Renal pelvis (tissue), 12 donors: ENCODE measurements around the gene HNRNPD. TPM values are rescaled to one million over a fixed set of nuclear protein-coding genes. Genes with fewer than 3 reads are reported as not detected.
A peak's percentile ranks its signal among the peaks of the same experiment; 100 is the strongest.
"Not testable (repeated sequence)": the region's sequence is repeated elsewhere in the genome, so short reads cannot be mapped to it uniquely, and the experiment has no call there.

ENCODE experiments used
- DNase-seq: peaks from one replicate; pipeline ENCODE4 v3.0.0-alpha.2; 2013
- long read RNA-seq, 16 experiments: transcript quantifications; one replicate each; lab custom pipeline, GENCODE V29; 2026
- polyA plus RNA-seq, 3 donors: library from polyadenylated mRNA; unstranded; fragments of 120-200 nt; gene quantifications; one replicate each; pipeline ENCODE4 v1.2.1, GENCODE V29; 2013; ENCODE audit not compliant: insufficient read length in 3 of 3

The HNRNPD gene
- 100 to 1,000 TPM; 516 to 554 (median 525) TPM for polyA plus RNA-seq
- long read RNA-seq, donor 1, transcript HNRNPD-203 (8 exons, 1,585 nt) = major isoform, 54 of 201 reads
- long read RNA-seq, donor 1, transcript HNRNPD-202 (8 exons, 1,667 nt) = minor isoform, 9 of 201 reads
- long read RNA-seq, donor 1, transcript HNRNPD-201 (9 exons, 3,033 nt) = minor isoform, 25 of 201 reads
- long read RNA-seq, donor 1, partial matches to known transcripts = 88 of 201 reads
- long read RNA-seq, donor 1, other reads (novel, unspliced or antisense) = 25 of 201 reads
- long read RNA-seq, donor 2, transcript HNRNPD-203 (8 exons, 1,585 nt) = major isoform, 49 of 222 reads
- long read RNA-seq, donor 2, transcript HNRNPD-202 (8 exons, 1,667 nt) = minor isoform, 12 of 222 reads
- long read RNA-seq, donor 2, transcript HNRNPD-201 (9 exons, 3,033 nt) = minor isoform, 27 of 222 reads
- long read RNA-seq, donor 2, partial matches to known transcripts = 107 of 222 reads
- long read RNA-seq, donor 2, other reads (novel, unspliced or antisense) = 27 of 222 reads
- long read RNA-seq, donor 3, transcript HNRNPD-202 (8 exons, 1,667 nt) = minor isoform, 7 of 167 reads
- long read RNA-seq, donor 3, transcript HNRNPD-201 (9 exons, 3,033 nt) = minor isoform, 29 of 167 reads
- long read RNA-seq, donor 3, transcript HNRNPD-203 (8 exons, 1,585 nt) = major isoform, 39 of 167 reads
- long read RNA-seq, donor 3, partial matches to known transcripts = 92 of 167 reads
- long read RNA-seq, donor 3, other reads (novel, unspliced or antisense) = 0 of 167 reads
- long read RNA-seq, donor 4, transcript HNRNPD-203 (8 exons, 1,585 nt) = major isoform, 47 of 225 reads
- long read RNA-seq, donor 4, transcript HNRNPD-201 (9 exons, 3,033 nt) = minor isoform, 27 of 225 reads
- long read RNA-seq, donor 4, transcript HNRNPD-202 (8 exons, 1,667 nt) = minor isoform, 12 of 225 reads
- long read RNA-seq, donor 4, partial matches to known transcripts = 124 of 225 reads
- long read RNA-seq, donor 4, other reads (novel, unspliced or antisense) = 15 of 225 reads
- long read RNA-seq, donor 5, transcript HNRNPD-201 (9 exons, 3,033 nt) = minor isoform, 16 of 84 reads
- long read RNA-seq, donor 5, transcript HNRNPD-203 (8 exons, 1,585 nt) = major isoform, 22 of 84 reads
- long read RNA-seq, donor 5, partial matches to known transcripts = 30 of 84 reads
- long read RNA-seq, donor 5, other reads (novel, unspliced or antisense) = 11 of 84 reads
- long read RNA-seq, donor 6, full-length matches to known transcripts = 94 of 182 reads
- long read RNA-seq, donor 6, partial matches to known transcripts = 66 of 182 reads
- long read RNA-seq, donor 6, other reads (novel, unspliced or antisense) = 22 of 182 reads
- long read RNA-seq, donor 7, transcript HNRNPD-201 (9 exons, 3,033 nt) = minor isoform, 31 of 171 reads
- long read RNA-seq, donor 7, transcript HNRNPD-203 (8 exons, 1,585 nt) = major isoform, 49 of 171 reads
- long read RNA-seq, donor 7, transcript HNRNPD-202 (8 exons, 1,667 nt) = minor isoform, 10 of 171 reads
- long read RNA-seq, donor 7, partial matches to known transcripts = 55 of 171 reads
- long read RNA-seq, donor 7, other reads (novel, unspliced or antisense) = 23 of 171 reads
- long read RNA-seq, donor 8, transcript HNRNPD-203 (8 exons, 1,585 nt) = major isoform, 23 of 114 reads
- long read RNA-seq, donor 8, transcript HNRNPD-202 (8 exons, 1,667 nt) = minor isoform, 9 of 114 reads
- long read RNA-seq, donor 8, transcript HNRNPD-201 (9 exons, 3,033 nt) = minor isoform, 15 of 114 reads
- long read RNA-seq, donor 8, partial matches to known transcripts = 58 of 114 reads
- long read RNA-seq, donor 8, other reads (novel, unspliced or antisense) = 9 of 114 reads
- long read RNA-seq, donor 9, transcript HNRNPD-203 (8 exons, 1,585 nt) = major isoform, 63 of 235 reads
- long read RNA-seq, donor 9, transcript HNRNPD-202 (8 exons, 1,667 nt) = minor isoform, 14 of 235 reads
- long read RNA-seq, donor 9, transcript HNRNPD-201 (9 exons, 3,033 nt) = minor isoform, 33 of 235 reads
- long read RNA-seq, donor 9, partial matches to known transcripts = 125 of 235 reads
- long read RNA-seq, donor 9, other reads (novel, unspliced or antisense) = 0 of 235 reads
- long read RNA-seq, donor 10, transcript HNRNPD-201 (9 exons, 3,033 nt) = minor isoform, 22 of 188 reads
- long read RNA-seq, donor 10, transcript HNRNPD-202 (8 exons, 1,667 nt) = minor isoform, 9 of 188 reads
- long read RNA-seq, donor 10, transcript HNRNPD-203 (8 exons, 1,585 nt) = major isoform, 53 of 188 reads
- long read RNA-seq, donor 10, partial matches to known transcripts = 83 of 188 reads
- long read RNA-seq, donor 10, other reads (novel, unspliced or antisense) = 21 of 188 reads
- long read RNA-seq, donor 11, transcript HNRNPD-203 (8 exons, 1,585 nt) = major isoform, 32 of 99 reads
- long read RNA-seq, donor 11, transcript HNRNPD-201 (9 exons, 3,033 nt) = minor isoform, 19 of 99 reads
- long read RNA-seq, donor 11, transcript HNRNPD-202 (8 exons, 1,667 nt) = minor isoform, 14 of 99 reads
- long read RNA-seq, donor 11, partial matches to known transcripts = 26 of 99 reads
- long read RNA-seq, donor 11, other reads (novel, unspliced or antisense) = 8 of 99 reads
- long read RNA-seq, donor 12, full-length matches to known transcripts = 103 of 334 reads
- long read RNA-seq, donor 12, partial matches to known transcripts = 204 of 334 reads
- long read RNA-seq, donor 12, other reads (novel, unspliced or antisense) = 27 of 334 reads
- long read RNA-seq, donor 13, full-length matches to known transcripts = 47 of 289 reads
- long read RNA-seq, donor 13, partial matches to known transcripts = 215 of 289 reads
- long read RNA-seq, donor 13, other reads (novel, unspliced or antisense) = 27 of 289 reads
- long read RNA-seq, donor 14, transcript HNRNPD-201 (9 exons, 3,033 nt) = minor isoform, 47 of 427 reads
- long read RNA-seq, donor 14, transcript HNRNPD-203 (8 exons, 1,585 nt) = major isoform, 60 of 427 reads
- long read RNA-seq, donor 14, transcript HNRNPD-202 (8 exons, 1,667 nt) = minor isoform, 20 of 427 reads
- long read RNA-seq, donor 14, partial matches to known transcripts = 272 of 427 reads
- long read RNA-seq, donor 14, other reads (novel, unspliced or antisense) = 28 of 427 reads
- long read RNA-seq, donor 15, full-length matches to known transcripts = 107 of 261 reads
- long read RNA-seq, donor 15, partial matches to known transcripts = 154 of 261 reads
- long read RNA-seq, donor 15, other reads (novel, unspliced or antisense) = 0 of 261 reads
- long read RNA-seq, donor 16, transcript HNRNPD-203 (8 exons, 1,585 nt) = major isoform, 52 of 246 reads
- long read RNA-seq, donor 16, transcript HNRNPD-202 (8 exons, 1,667 nt) = minor isoform, 14 of 246 reads
- long read RNA-seq, donor 16, transcript HNRNPD-201 (9 exons, 3,033 nt) = minor isoform, 31 of 246 reads
- long read RNA-seq, donor 16, partial matches to known transcripts = 129 of 246 reads
- long read RNA-seq, donor 16, other reads (novel, unspliced or antisense) = 19 of 246 reads

- peak; percentile 99 for DNase-seq
Measured at GRCh38 chr4:82373816-82374625, at the start of gene HNRNPD. TSS of gene HNRNPD (minus strand) at chr4:82373991. CDS start at chr4:82373678, 313 bp downstream.

GRCh38 chr4:82422616-82423015 lies 48.8 kb upstream of the HNRNPD start:
- DNase-seq = no peak

GRCh38 chr4:82421796-82422560 lies 48.2 kb upstream of the HNRNPD start:
- DNase-seq = no peak

GRCh38 chr4:82419451-82419850 lies 45.7 kb upstream of the HNRNPD start:
- no peak for DNase-seq

- no peak for DNase-seq
Measured at GRCh38 chr4:82415922-82416365, 42.2 kb upstream of the HNRNPD start.

- DNase-seq = not testable (repeated sequence)
Measured at GRCh38 chr4:82415061-82415460, 41.3 kb upstream of the HNRNPD start.

GRCh38 chr4:82403725-82404124 lies 29.9 kb upstream of the HNRNPD start:
- DNase-seq = no peak

GRCh38 chr4:82402196-82402775 lies 28.5 kb upstream of the HNRNPD start:
- DNase-seq = no peak

- no peak for DNase-seq
Measured at GRCh38 chr4:82401600-82401999, 27.8 kb upstream of the HNRNPD start.

- no peak for DNase-seq
Measured at GRCh38 chr4:82398263-82398662, 24.5 kb upstream of the HNRNPD start.

- DNase-seq = no peak
Measured at GRCh38 chr4:82397527-82397926, 23.7 kb upstream of the HNRNPD start.

- no peak for DNase-seq
Measured at GRCh38 chr4:82394896-82395295, 21.1 kb upstream of the HNRNPD start.

- not testable (repeated sequence) for DNase-seq
Measured at GRCh38 chr4:82390061-82390460, 16.3 kb upstream of the HNRNPD start.

- no peak for DNase-seq
Measured at GRCh38 chr4:82388405-82388804, 14.6 kb upstream of the HNRNPD start.

- DNase-seq = not testable (repeated sequence)
Measured at GRCh38 chr4:82386312-82386711, 12.5 kb upstream of the HNRNPD start.
